Panc1 (cell line): ENCODE measurements around the gene CD8A. TPM values are rescaled to one million over a fixed set of nuclear protein-coding genes. Genes with fewer than 3 reads are reported as not detected.
"Not testable (repeated sequence)": the region's sequence is repeated elsewhere in the genome, so short reads cannot be mapped to it uniquely, and the experiment has no call there.

Experiments
- ATAC-seq: fragments of 200-7000 bp; cut with Tn5 transposase; 2 replicates; pipeline ENCODE4 v1.9.1; 2020; ENCODE audit warnings: mild to moderate bottlenecking, moderate library complexity
- BruUV-seq: library from RNA; stranded (reverse); fragments of 400-500 nt; replicated peaks from 2 replicates; lab custom pipeline; 2021; lab: Mats Ljungman, UMichigan
- CTCF ChIA-PET: fragments of 300-600 bp; sonication (Branson Sonifier 250); formaldehyde crosslinking; loops from one replicate; lab custom pipeline; 2022; ENCODE audit warnings: antibody characterized with exemption; lab: Charles Lee
- POLR2A ChIA-PET: fragments of 300-600 bp; sonication (Branson Sonifier 250); formaldehyde crosslinking; loops from one replicate; lab custom pipeline; 2022; ENCODE audit warnings: antibody characterized with exemption; lab: Charles Lee
- DNase-seq: peaks from one replicate; pipeline ENCODE4 v3.0.0-alpha.2; 2010; ENCODE audit warnings: low read depth, low spot score
- H3K27ac ChIP-seq: 2 replicates; pipeline ENCODE4 v1.5.1; 2011; ENCODE audit warnings: mild to moderate bottlenecking, low read length, inconsistent platforms
- H3K27me3 ChIP-seq: fragments of 200-500 bp; sonication (Bioruptor generic); 2 replicates; pipeline ENCODE4 v1.6.0; 2014; ENCODE audit warnings: low read length, inconsistent platforms; ENCODE audit not compliant: control insufficient read depth, insufficient read depth
- H3K36me3 ChIP-seq: fragments of 200-500 bp; sonication (Bioruptor generic); 2 replicates; pipeline ENCODE4 v1.5.1; 2014; ENCODE audit warnings: inconsistent platforms, mild to moderate bottlenecking, low read length, moderate library complexity; ENCODE audit not compliant: control insufficient read depth, insufficient read depth
- H3K4me1 ChIP-seq: 2 replicates; pipeline ENCODE4 v1.5.1; 2011; ENCODE audit warnings: inconsistent platforms, mild to moderate bottlenecking, low read length, moderate library complexity; ENCODE audit not compliant: control insufficient read depth, insufficient read depth
- H3K4me3 ChIP-seq, 2 experiments: 2 replicates each; pipeline ENCODE4 v1.5.1; 2011 to 2012; ENCODE audit warnings: low read depth in 2 of 2, low read length in 2 of 2, mild to moderate bottlenecking in 2 of 2, inconsistent platforms in 1 of 2, moderate library complexity in 1 of 2
- H3K9me3 ChIP-seq: fragments of 200-500 bp; sonication (Bioruptor generic); 2 replicates; pipeline ENCODE4 v1.5.1; 2014; ENCODE audit warnings: low read depth, mild to moderate bottlenecking, inconsistent platforms, low read length, moderate library complexity; ENCODE audit not compliant: control insufficient read depth, insufficient read depth
- in situ Hi-C: cut with HindIII; loops from 2 replicates; pipeline ENCODE4 v1.10.0; 2016; ENCODE audit warnings: low sequenced_read_pairs, low pct_unique_long_range_greater_than_20kb
- intact Hi-C: fragments of 100-400 bp; cut with micrococcal nuclease; formaldehyde crosslinking; loops from one replicate; pipeline ENCODE4 v1.10.0; 2022; ENCODE audit not compliant: unreplicated experiment
- total RNA-seq: library from RNA; stranded (reverse); gene quantifications from one replicate; pipeline ENCODE4 v1.2.1, GENCODE V29; 2021; ENCODE audit not compliant: unreplicated experiment

The CD8A gene
- total RNA-seq, 1 experiment from 2014 or later: 0.41 TPM

GRCh38 chr2:86741889-86742498 lies 48.7 kb downstream of the CD8A start:
- ATAC-seq, BruUV-seq, DNase-seq, H3K36me3 ChIP-seq, H3K4me1 ChIP-seq, in situ Hi-C loops, H3K27ac ChIP-seq, H3K9me3 ChIP-seq, intact Hi-C loops, H3K27me3 ChIP-seq, POLR2A ChIA-PET, H3K4me3 ChIP-seq, CTCF ChIA-PET: not testable (repeated sequence)

DNA sequence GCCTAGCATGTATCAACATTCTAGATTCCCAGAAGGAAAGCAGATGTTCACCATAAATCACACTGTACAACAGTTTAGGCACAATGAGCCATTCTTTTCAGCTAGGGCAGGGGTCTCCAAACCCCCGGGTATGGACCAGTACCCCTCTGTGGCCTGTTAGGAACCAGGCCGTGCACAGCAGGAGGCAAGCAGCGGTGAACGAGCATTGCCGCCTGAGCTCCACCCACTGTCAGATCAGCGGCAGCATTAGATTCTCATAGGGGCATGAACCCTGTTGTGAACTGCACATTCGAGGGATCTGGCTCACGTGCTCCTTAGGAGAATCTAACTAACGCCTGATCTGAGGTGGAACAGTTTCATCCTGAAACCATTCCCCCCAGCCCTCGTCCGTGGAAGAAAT lies 50.8 kb downstream of the CD8A start:
- intact Hi-C loops, BruUV-seq, H3K36me3 ChIP-seq, in situ Hi-C loops, H3K27ac ChIP-seq, DNase-seq, H3K4me1 ChIP-seq, H3K4me3 ChIP-seq, CTCF ChIA-PET, H3K27me3 ChIP-seq, ATAC-seq, H3K9me3 ChIP-seq, POLR2A ChIA-PET: not testable (repeated sequence)

GRCh38 chr2:86739485-86739884 lies 51.2 kb downstream of the CD8A start:
- H3K4me1 ChIP-seq, BruUV-seq, H3K27ac ChIP-seq, ATAC-seq, POLR2A ChIA-PET, intact Hi-C loops, DNase-seq, H3K27me3 ChIP-seq, H3K36me3 ChIP-seq, CTCF ChIA-PET, H3K4me3 ChIP-seq, H3K9me3 ChIP-seq, in situ Hi-C loops: not testable (repeated sequence)

- H3K9me3 ChIP-seq, H3K36me3 ChIP-seq, CTCF ChIA-PET, DNase-seq, H3K27me3 ChIP-seq, H3K4me3 ChIP-seq, POLR2A ChIA-PET, H3K4me1 ChIP-seq, H3K27ac ChIP-seq, BruUV-seq, intact Hi-C loops, ATAC-seq, in situ Hi-C loops: not testable (repeated sequence)
These were observed 55.8 kb downstream of the CD8A start for GRCh38 chr2:86734896-86735295.

Other genes with a start within 250 kb of the CD8A start
- 129 TPM for gene CHMP3, start 227.5 kb downstream of the CD8A start, total RNA-seq
- gene RNF103, start 167.0 kb downstream of the CD8A start, total RNA-seq: 37.6 TPM
- gene RMND5A, start 70.6 kb downstream of the CD8A start, total RNA-seq: 42.8 TPM
- not detected for gene CD8B, start 71.0 kb upstream of the CD8A start, total RNA-seq
- 1.1 TPM for gene RGPD1, start 151.2 kb upstream of the CD8A start, total RNA-seq
- gene PLGLB1, start 230.9 kb upstream of the CD8A start, total RNA-seq: 1.4 TPM